ENCODE results near the gene NFKB1. TPM values are rescaled to one million over a fixed set of nuclear protein-coding genes. Genes with fewer than 3 reads are reported as not detected.

NFKB1 gene
- polyA plus RNA-seq, 2 of the 4 experiments (the other 2 are of a cell fraction) = 15.2 to 18.3 TPM

DNA sequence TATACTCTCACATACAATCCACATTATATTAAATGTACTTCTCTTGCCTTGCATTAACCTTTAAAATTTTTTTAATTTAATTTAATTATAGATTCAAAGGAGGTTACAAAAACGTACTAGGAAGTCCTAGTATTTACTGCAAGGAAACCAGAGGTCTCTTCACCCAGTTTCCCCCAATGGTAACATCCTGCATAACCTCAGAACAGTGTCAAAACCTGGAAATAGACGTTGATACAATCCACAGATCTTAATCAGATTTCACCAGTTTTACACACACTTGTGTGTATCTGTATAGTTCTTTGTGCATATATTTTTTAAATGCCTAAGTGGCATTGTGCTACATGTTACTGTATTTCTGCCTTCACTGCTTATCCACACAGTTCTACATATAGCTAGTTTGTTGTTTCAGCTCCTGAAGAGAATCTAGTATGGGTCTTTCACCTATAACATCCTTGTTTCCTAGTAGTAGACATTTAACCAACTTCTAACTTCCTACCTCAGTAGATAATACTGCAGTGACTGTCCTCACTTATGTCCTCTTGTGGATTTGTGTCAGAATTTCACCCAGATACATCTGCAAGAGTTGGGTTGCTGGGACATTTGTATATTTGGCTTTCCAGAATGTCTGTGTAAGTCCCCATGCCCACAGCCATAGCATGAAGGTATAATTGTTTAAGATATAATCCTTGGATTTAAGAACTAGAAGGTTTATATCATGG, 103.2 kb downstream of the NFKB1 start:
- Histone ChIP-seq H3K9me3 (no peaks in the 10 kb centered on the region), H3K4me1 (peaks cover 9% of the 10 kb centered on the region; the same call in 1 of the 3 replicates), H3K4me3 (no peak overlapping the region), H3K4me2 (no peak overlapping the region), H3K27ac (no peak overlapping the region)
- ChIA-PET CTCF (interaction anchor here (0.6 kb wide), 2 partner anchors 24 to 183 kb away, joined by 3 to 6 read pairs; no protein-coding TSS in a partner anchor), POLR2A (no interaction called here)
- TF ChIP-seq, protein P1, sequence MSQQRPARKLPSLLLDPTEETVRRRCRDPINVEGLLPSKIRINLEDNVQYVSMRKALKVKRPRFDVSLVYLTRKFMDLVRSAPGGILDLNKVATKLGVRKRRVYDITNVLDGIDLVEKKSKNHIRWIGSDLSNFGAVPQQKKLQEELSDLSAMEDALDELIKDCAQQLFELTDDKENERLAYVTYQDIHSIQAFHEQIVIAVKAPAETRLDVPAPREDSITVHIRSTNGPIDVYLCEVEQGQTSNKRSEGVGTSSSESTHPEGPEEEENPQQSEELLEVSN (IDR thresholded peaks at IDR 0.05; ENCODE audit: borderline replicate concordance, low read depth) = no peak
- TF ChIP-seq CBX2 (IDR thresholded peaks at IDR 0.05; ENCODE audit: borderline replicate concordance, low read depth) (no peak), JUN (IDR thresholded peaks at IDR 0.05) (no peak), SREBF2 (IDR thresholded peaks at IDR 0.05) (no peak), FOXS1 (CRISPR knock-in tag; IDR thresholded peaks at IDR 0.05) (no peak), RCOR1 (IDR thresholded peaks at IDR 0.05; ENCODE audit: low read depth, low read length) (no peak), KDM5A (IDR thresholded peaks at IDR 0.05) (no peak), JUNB (IDR thresholded peaks at IDR 0.05) (no peak), RAD21 (conservative IDR thresholded peaks at IDR 0.05 in 1 of 2, IDR thresholded peaks at IDR 0.05 in 1 of 2) (no peak)
- TF ChIP-seq, protein P2, sequence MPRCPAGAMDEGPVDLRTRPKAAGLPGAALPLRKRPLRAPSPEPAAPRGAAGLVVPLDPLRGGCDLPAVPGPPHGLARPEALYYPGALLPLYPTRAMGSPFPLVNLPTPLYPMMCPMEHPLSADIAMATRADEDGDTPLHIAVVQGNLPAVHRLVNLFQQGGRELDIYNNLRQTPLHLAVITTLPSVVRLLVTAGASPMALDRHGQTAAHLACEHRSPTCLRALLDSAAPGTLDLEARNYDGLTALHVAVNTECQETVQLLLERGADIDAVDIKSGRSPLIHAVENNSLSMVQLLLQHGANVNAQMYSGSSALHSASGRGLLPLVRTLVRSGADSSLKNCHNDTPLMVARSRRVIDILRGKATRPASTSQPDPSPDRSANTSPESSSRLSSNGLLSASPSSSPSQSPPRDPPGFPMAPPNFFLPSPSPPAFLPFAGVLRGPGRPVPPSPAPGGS (IDR thresholded peaks at IDR 0.05) = no peak
- TF ChIP-seq, protein P3, sequence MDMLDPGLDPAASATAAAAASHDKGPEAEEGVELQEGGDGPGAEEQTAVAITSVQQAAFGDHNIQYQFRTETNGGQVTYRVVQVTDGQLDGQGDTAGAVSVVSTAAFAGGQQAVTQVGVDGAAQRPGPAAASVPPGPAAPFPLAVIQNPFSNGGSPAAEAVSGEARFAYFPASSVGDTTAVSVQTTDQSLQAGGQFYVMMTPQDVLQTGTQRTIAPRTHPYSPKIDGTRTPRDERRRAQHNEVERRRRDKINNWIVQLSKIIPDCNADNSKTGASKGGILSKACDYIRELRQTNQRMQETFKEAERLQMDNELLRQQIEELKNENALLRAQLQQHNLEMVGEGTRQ (IDR thresholded peaks at IDR 0.05) = no peak
- TF ChIP-seq, protein P4, sequence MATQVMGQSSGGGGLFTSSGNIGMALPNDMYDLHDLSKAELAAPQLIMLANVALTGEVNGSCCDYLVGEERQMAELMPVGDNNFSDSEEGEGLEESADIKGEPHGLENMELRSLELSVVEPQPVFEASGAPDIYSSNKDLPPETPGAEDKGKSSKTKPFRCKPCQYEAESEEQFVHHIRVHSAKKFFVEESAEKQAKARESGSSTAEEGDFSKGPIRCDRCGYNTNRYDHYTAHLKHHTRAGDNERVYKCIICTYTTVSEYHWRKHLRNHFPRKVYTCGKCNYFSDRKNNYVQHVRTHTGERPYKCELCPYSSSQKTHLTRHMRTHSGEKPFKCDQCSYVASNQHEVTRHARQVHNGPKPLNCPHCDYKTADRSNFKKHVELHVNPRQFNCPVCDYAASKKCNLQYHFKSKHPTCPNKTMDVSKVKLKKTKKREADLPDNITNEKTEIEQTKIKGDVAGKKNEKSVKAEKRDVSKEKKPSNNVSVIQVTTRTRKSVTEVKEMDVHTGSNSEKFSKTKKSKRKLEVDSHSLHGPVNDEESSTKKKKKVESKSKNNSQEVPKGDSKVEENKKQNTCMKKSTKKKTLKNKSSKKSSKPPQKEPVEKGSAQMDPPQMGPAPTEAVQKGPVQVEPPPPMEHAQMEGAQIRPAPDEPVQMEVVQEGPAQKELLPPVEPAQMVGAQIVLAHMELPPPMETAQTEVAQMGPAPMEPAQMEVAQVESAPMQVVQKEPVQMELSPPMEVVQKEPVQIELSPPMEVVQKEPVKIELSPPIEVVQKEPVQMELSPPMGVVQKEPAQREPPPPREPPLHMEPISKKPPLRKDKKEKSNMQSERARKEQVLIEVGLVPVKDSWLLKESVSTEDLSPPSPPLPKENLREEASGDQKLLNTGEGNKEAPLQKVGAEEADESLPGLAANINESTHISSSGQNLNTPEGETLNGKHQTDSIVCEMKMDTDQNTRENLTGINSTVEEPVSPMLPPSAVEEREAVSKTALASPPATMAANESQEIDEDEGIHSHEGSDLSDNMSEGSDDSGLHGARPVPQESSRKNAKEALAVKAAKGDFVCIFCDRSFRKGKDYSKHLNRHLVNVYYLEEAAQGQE (IDR thresholded peaks at IDR 0.05) = no peak
- 74% methylated on average over 2 of the region's 2 CpGs for WGBS (ENCODE audit: missing lambda C conversion rate)
- FAIRE-seq = no peak
- DNase-seq (ENCODE audit: low read depth in 1 of 2, low spot score in 1 of 2) = no peak
- no peak for ATAC-seq

DNA sequence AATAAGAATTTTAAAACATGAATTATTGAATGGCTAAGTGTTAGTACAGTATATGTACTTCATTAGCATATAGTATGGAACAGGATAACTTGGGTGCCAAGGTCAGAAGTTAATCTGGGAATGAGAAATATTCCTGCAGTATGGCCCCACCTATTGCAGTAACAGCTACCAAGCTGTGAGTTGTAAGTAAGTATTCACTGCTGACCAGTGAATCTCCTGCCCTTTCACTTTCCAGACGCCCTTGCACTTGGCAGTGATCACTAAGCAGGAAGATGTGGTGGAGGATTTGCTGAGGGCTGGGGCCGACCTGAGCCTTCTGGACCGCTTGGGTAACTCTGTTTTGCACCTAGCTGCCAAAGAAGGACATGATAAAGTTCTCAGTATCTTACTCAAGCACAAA, 105.1 kb downstream of the NFKB1 start:
- Histone ChIP-seq H3K27ac (no peak overlapping the region), H3K4me2 (no peak overlapping the region), H3K9me3 (no peaks in the 10 kb centered on the region), H3K4me1 (peaks cover 5% of the 10 kb centered on the region; the same call in 1 of the 3 replicates), H3K4me3 (no peak overlapping the region)
- no peak for DNase-seq (ENCODE audit: low read depth in 1 of 2, low spot score in 1 of 2)
- ChIA-PET CTCF (interaction anchor here (1.2 to 2.3 kb wide), 2 partner anchors 9 to 15 kb away, joined by 5 read pairs; no protein-coding TSS in a partner anchor), POLR2A (no interaction called here)
- no peak for ATAC-seq
- WGBS (ENCODE audit: missing lambda C conversion rate) = 90% methylated on average over 3 of the region's 3 CpGs
- FAIRE-seq = no peak
- no peak for TF ChIP-seq HOXB5 (CRISPR knock-in tag; IDR thresholded peaks at IDR 0.05)
- TF ChIP-seq CBX8 (IDR thresholded peaks at IDR 0.05) = no peak
- TF ChIP-seq POLR2AphosphoS2 (conservative IDR thresholded peaks at IDR 0.05; ENCODE audit: low read length) = no peak
- TF ChIP-seq EP300 (IDR thresholded peaks at IDR 0.05) = no peak
- no peak for TF ChIP-seq NPAS2 (CRISPR knock-in tag; IDR thresholded peaks at IDR 0.05; ENCODE audit: borderline replicate concordance)
- no peak for TF ChIP-seq KDM1A (IDR thresholded peaks at IDR 0.05; ENCODE audit: low read depth)
- TF ChIP-seq JUNB (IDR thresholded peaks at IDR 0.05) = no peak
- TF ChIP-seq, protein P4 (IDR thresholded peaks at IDR 0.05) = no peak
- TF ChIP-seq SREBF2 (IDR thresholded peaks at IDR 0.05) = no peak
- TF ChIP-seq, protein P5, sequence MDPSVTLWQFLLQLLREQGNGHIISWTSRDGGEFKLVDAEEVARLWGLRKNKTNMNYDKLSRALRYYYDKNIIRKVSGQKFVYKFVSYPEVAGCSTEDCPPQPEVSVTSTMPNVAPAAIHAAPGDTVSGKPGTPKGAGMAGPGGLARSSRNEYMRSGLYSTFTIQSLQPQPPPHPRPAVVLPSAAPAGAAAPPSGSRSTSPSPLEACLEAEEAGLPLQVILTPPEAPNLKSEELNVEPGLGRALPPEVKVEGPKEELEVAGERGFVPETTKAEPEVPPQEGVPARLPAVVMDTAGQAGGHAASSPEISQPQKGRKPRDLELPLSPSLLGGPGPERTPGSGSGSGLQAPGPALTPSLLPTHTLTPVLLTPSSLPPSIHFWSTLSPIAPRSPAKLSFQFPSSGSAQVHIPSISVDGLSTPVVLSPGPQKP (IDR thresholded peaks at IDR 0.05; ENCODE audit: low read depth, low read length) = no peak
- no peak for TF ChIP-seq RAD21 (conservative IDR thresholded peaks at IDR 0.05 in 1 of 2, IDR thresholded peaks at IDR 0.05 in 1 of 2)
- no peak for TF ChIP-seq MAFK (IDR thresholded peaks at IDR 0.05; ENCODE audit: partially characterized antibody)
- no peak for TF ChIP-seq HOXB13 (CRISPR knock-in tag; IDR thresholded peaks at IDR 0.05; ENCODE audit: low read depth)
- TF ChIP-seq RFX5 (IDR thresholded peaks at IDR 0.05) = no peak
- TF ChIP-seq, protein P6, sequence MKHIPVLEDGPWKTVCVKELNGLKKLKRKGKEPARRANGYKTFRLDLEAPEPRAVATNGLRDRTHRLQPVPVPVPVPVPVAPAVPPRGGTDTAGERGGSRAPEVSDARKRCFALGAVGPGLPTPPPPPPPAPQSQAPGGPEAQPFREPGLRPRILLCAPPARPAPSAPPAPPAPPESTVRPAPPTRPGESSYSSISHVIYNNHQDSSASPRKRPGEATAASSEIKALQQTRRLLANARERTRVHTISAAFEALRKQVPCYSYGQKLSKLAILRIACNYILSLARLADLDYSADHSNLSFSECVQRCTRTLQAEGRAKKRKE (CRISPR knock-in tag; IDR thresholded peaks at IDR 0.05; ENCODE audit: low read depth) = no peak

Measured in A549 (cell line).